NCI-H1092 (cell line): ENCODE data around the gene NFE2.

Source experiments
- DNase-seq: peaks from one replicate; lab custom pipeline; 2025; lab: John Stamatoyannopoulos, UW

The NFE2 gene

GRCh38 chr12:54249489-54249888 is 51.3 kb downstream of the NFE2 start:
- no peak for DNase-seq

DNA sequence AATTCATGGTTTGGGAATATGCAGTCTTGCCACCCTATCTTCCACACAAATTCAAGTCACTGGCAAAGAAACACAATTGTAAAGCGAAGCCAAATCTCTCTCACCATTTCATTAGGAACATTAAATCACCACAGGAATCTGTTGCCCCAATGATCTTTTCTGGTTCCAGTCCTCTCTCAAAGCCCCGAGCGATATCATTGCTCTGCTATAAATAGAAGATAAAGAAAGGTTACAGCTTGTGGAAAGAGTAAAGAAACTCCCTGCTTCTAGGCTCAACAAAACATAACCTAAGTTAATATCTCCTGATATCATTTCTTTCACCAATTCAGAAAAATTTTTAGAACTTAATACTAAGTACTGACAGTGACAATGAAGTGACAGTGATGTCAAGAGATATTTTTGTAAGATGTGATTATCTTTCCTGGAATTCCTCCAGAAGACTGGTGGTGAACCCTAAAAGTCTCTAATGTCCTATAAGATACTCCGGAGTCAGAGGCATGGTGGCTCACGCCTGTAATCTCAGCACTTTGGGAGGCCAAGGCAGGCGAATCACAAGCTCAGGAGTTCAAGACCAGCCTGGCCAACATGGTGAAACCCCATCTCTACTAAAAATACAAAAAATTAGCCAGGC is 54.7 kb downstream of the NFE2 start:
- no peak for DNase-seq
